ENCODE data around the gene HOXB1.

- TF ChIP-seq CTCF (IDR thresholded peaks at IDR 0.05 in 8 of 11, conservative IDR thresholded peaks at IDR 0.05 in 3 of 11), result no peak
- no peak for TF ChIP-seq POLR2A (IDR thresholded peaks at IDR 0.05)
- TF ChIP-seq POLR2AphosphoS5 (IDR thresholded peaks at IDR 0.05), result no peak
Observed at GRCh38 chr17:48574505-48575065, 43.8 kb upstream of the HOXB1 start.

All from spleen (tissue), 7 donors.